B cell (primary cell): Measurements from ENCODE around the gene CDA. TPM values are rescaled to one million over a fixed set of nuclear protein-coding genes. Genes with fewer than 3 reads are reported as not detected.
A peak's percentile ranks its signal among the peaks of the same experiment; 100 is the strongest.

Source experiments
- ATAC-seq: fragments of 200-7000 bp; cut with Tn5 transposase; one replicate; pipeline ENCODE4 v1.10.0; 2021; ENCODE audit warnings: low read depth, mild to moderate bottlenecking, moderate number of reproducible peaks, moderate library complexity
- CTCF ChIA-PET: fragments of 350-600 bp; sonication (Branson Sonifier 250); formaldehyde crosslinking; loops from one replicate; lab custom pipeline; 2021; ENCODE audit warnings: antibody characterized with exemption, inconsistent platforms; lab: Charles Lee
- POLR2A ChIA-PET: fragments of 350-600 bp; sonication (Branson Sonifier 250); formaldehyde crosslinking; loops from one replicate; lab custom pipeline; 2021; ENCODE audit warnings: antibody characterized with exemption; lab: Charles Lee
- DNase-seq: peaks from one replicate; pipeline ENCODE4 v3.0.0; 2013
- H2AFZ ChIP-seq: 2 replicates; pipeline ENCODE4 v1.6.1; 2012; ENCODE audit warnings: mild to moderate bottlenecking, low read depth, low read length; ENCODE audit not compliant: insufficient read depth, poor library complexity, severe bottlenecking
- H3K27ac ChIP-seq, 2 donors: 1 replicate in 1 of 2; 2 replicates in 1 of 2; pipeline ENCODE4 v1.5.1; 2012 to 2013; ENCODE audit warnings: low read length in 2 of 2, mild to moderate bottlenecking in 2 of 2, moderate library complexity in 1 of 2
- H3K27me3 ChIP-seq, 4 experiments: fragments of 200-600 bp in 1 of 4; sonication (generic) in 1 of 4; replicated peaks in 1 of 4; 1 replicate in 2 of 4; 2 replicates in 2 of 4; pipeline versions ENCODE4 v1.6.1 to v1.7.0; 2013 to 2016; ENCODE audit warnings: low read length in 3 of 4, mild to moderate bottlenecking in 2 of 4, mixed read lengths in 1 of 4, moderate library complexity in 1 of 4; ENCODE audit not compliant: insufficient read depth in 4 of 4, control insufficient read depth in 3 of 4; ENCODE audit errors: control extremely low read depth in 1 of 4
- H3K36me3 ChIP-seq, 2 experiments: replicated peaks in 1 of 2; 1 replicate in 1 of 2; 2 replicates in 1 of 2; pipeline versions ENCODE4 v1.6.1 to v1.7.1; 2013; ENCODE audit warnings: low read length in 1 of 2; ENCODE audit not compliant: insufficient read depth in 2 of 2, control insufficient read depth in 1 of 2; ENCODE audit errors: control extremely low read depth in 1 of 2, extremely low read depth in 1 of 2
- H3K4me1 ChIP-seq, 2 donors: fragments of 200-600 bp in 1 of 2; sonication (generic) in 1 of 2; 1 replicate in 1 of 2; 2 replicates in 1 of 2; pipeline versions ENCODE4 v1.5.1 to v1.6.1; 2013 to 2017; ENCODE audit warnings: low read length in 2 of 2; ENCODE audit not compliant: control insufficient read depth in 2 of 2, insufficient read depth in 2 of 2
- H3K4me2 ChIP-seq: replicated peaks from 2 replicates; pipeline ENCODE3; 2012; ENCODE audit warnings: mild to moderate bottlenecking, low read depth, low read length; ENCODE audit not compliant: poor library complexity, severe bottlenecking
- H3K4me3 ChIP-seq, 5 experiments: fragments of 200-600 bp in 1 of 5; sonication (generic) in 1 of 5; 1 replicate in 3 of 5; 2 replicates in 2 of 5; pipeline versions ENCODE4 v1.5.1 to v1.7.0; 2011 to 2016; ENCODE audit warnings: low read length in 4 of 5, mild to moderate bottlenecking in 4 of 5, low read depth in 2 of 5, control low read depth in 1 of 5, moderate library complexity in 1 of 5; ENCODE audit not compliant: insufficient read depth in 1 of 5; ENCODE audit errors: control extremely low read depth in 1 of 5, extremely low read depth in 1 of 5
- H3K79me2 ChIP-seq: fragments of 200-600 bp; sonication (generic); one replicate; pipeline ENCODE4 v1.6.0; 2016; ENCODE audit warnings: low read length; ENCODE audit not compliant: control insufficient read depth, insufficient read depth
- H3K9ac ChIP-seq: fragments of 200-600 bp; sonication (generic); 2 replicates; pipeline ENCODE4 v1.6.1; 2017; ENCODE audit warnings: mild to moderate bottlenecking, low read length, moderate library complexity
- H3K9me3 ChIP-seq, 3 donors: one replicate each; pipeline versions ENCODE4 v1.6.1 to v1.7.1; 2013; ENCODE audit warnings: low read length in 2 of 3; ENCODE audit not compliant: control insufficient read depth in 2 of 3, insufficient read depth in 1 of 3; ENCODE audit errors: control extremely low read depth in 1 of 3
- H4K20me1 ChIP-seq: 2 replicates; pipeline ENCODE4 v1.6.0; 2012; ENCODE audit warnings: mild to moderate bottlenecking, low read length; ENCODE audit not compliant: insufficient read depth, control insufficient read depth, poor library complexity, severe bottlenecking
- H3K27ac Mint-ChIP-seq: one replicate; pipeline ENCODE4 v1.8.0; 2021; ENCODE audit warnings: mixed read lengths
- H3K27me3 Mint-ChIP-seq: one replicate; pipeline ENCODE4 v1.8.0; 2021; ENCODE audit warnings: mixed read lengths
- H3K4me1 Mint-ChIP-seq: one replicate; pipeline ENCODE4 v1.8.0; 2021; ENCODE audit warnings: mixed read lengths
- H3K4me3 Mint-ChIP-seq: one replicate; pipeline ENCODE4 v1.8.0; 2021; ENCODE audit warnings: mixed read lengths
- H3K9me3 Mint-ChIP-seq: one replicate; pipeline ENCODE4 v1.8.0; 2022; ENCODE audit warnings: mixed read lengths; ENCODE audit not compliant: insufficient read depth
- CTCF ChIP-seq: fragments of 200-600 bp; IDR thresholded peaks from one replicate; pipeline ENCODE4 v1.8.0; 2022; ENCODE audit warnings: antibody characterized with exemption, mild to moderate bottlenecking
- EZH2 ChIP-seq: IDR thresholded peaks from 2 replicates; pipeline ENCODE4 v1.6.1; 2012; ENCODE audit warnings: borderline replicate concordance, low read depth, mild to moderate bottlenecking, moderate library complexity, low read length; ENCODE audit not compliant: insufficient read depth, poor library complexity, severe bottlenecking
- WGBS: methylation state at CpG from one replicate; pipeline ENCODE4 v1.1.5; 2013; ENCODE audit warnings: missing lambda C conversion rate; ENCODE audit not compliant: insufficient coverage; 5-methylcytosine and 5-hydroxymethylcytosine counted together
- intact Hi-C: fragments of 100-400 bp; cut with micrococcal nuclease; formaldehyde crosslinking; loops from one replicate; pipeline ENCODE4 v1.10.0; 2022
- polyA plus RNA-seq: library from polyadenylated mRNA; depleted of rRNA; stranded (reverse); fragments of >200 nt; gene quantifications from 2 replicates; pipeline ENCODE4 v1.2.3, GENCODE V29; 2012
- total RNA-seq, 2 donors: library from RNA; stranded (reverse); fragments of 120-200 nt in 1 of 2; gene quantifications; 1 replicate in 1 of 2; 2 replicates in 1 of 2; pipeline versions ENCODE4 v1.2.3 to v1.2.4, GENCODE V29; 2013 to 2022

The CDA gene
- total and polyA plus RNA-seq, 2 donors (not counting 1 experiment from before 2014, with no cell fraction given), result 0.64 TPM; not detected in 1

DNA sequence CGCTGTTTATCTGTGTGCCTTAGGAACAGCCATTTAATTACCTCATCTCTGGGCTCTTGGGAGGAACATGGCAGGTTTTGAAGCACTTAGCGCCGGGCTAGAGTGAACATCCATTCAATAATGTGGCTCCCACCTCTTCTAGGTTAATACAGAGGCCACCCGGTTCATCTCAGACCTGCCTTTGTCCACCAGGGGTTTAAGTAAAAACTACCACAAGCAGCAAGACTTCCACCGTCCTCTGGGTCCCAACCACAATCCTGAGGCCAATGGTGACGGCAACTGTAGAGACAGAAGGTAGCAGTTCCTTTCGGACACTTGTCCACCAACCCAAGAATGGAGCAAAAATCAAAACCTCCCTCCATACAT, 73.2 kb downstream of the CDA start:
- ChIA-PET POLR2A (no interaction called here), CTCF (interaction anchor here (1.5 to 2.1 kb wide), 2 partner anchors 12 to 28 kb away, joined by 3 to 21 read pairs; partner anchors contain the start of gene PINK1)
- Histone ChIP-seq H3K27ac (peak overlapping the region; percentile 56 to 76), H3K9me3 (no peaks in the 10 kb centered on the region), H3K36me3 (peaks cover 0 to 21% of the 10 kb centered on the region in 2 experiments), H3K4me1 (peaks cover 19 to 23% of the 10 kb centered on the region in 2 donors), H4K20me1 (peaks cover 13% of the 10 kb centered on the region), H3K4me3 (peak overlapping the region; percentile 50 to 97 (median 85)), H3K79me2 (peaks cover 59% of the 10 kb centered on the region), H3K4me2 (peak overlapping the region; percentile 91), H3K27me3 (peaks cover 0 to 2% (median 0%) of the 10 kb centered on the region in 4 experiments), H3K9ac (peak overlapping the region; percentile 77), H2AFZ (peak overlapping the region; percentile 96)
- DNase-seq (no peak), ATAC-seq (no peak)
- H3K27ac Mint-ChIP-seq, result peak overlapping the region; percentile 98
- WGBS, result 84% methylated on average over 7 of the region's 7 CpGs
- TF ChIP-seq CTCF, result no peak
- TF ChIP-seq EZH2, result no peak
- H3K9me3 Mint-ChIP-seq, result peaks cover 3% of the 10 kb centered on the region
- intact Hi-C loops, result no loop called here
- peak overlapping the region; percentile 95 for H3K4me3 Mint-ChIP-seq
- H3K27me3 Mint-ChIP-seq, result no peaks in the 10 kb centered on the region
- H3K4me1 Mint-ChIP-seq, result peaks cover 39% of the 10 kb centered on the region

DNA sequence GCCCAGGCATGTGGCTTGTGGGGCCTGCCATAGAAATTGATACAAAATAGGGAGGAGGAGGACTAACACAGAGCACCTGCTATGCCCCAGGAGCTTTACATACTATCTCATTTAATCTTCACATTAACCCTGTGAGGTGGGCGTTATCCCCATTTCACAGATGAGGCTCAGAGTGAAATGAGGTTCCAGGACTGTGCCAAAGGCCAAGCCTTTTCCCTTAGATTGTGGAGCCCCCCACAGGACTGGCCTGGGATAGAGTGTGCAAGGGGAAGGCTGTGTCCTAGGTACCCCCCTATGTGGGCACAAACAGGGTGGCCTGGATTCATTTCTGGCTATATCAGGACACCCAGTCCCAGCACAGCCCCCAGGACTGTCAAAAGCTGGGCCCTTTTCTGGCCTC, 74.5 kb downstream of the CDA start:
- peaks cover 48% of the 10 kb centered on the region for H3K79me2 ChIP-seq
- H2AFZ ChIP-seq, result no peak overlapping the region
- peaks cover 3% of the 10 kb centered on the region for H3K9me3 Mint-ChIP-seq
- H3K27ac ChIP-seq, result no peak overlapping the region
- no peak overlapping the region for H3K4me3 ChIP-seq
- ChIA-PET CTCF (no interaction called here), POLR2A (no interaction called here)
- peaks cover 0 to 9% of the 10 kb centered on the region in 2 experiments for H3K36me3 ChIP-seq
- no peak for TF ChIP-seq CTCF
- TF ChIP-seq EZH2, result no peak
- no peak overlapping the region for H3K4me3 Mint-ChIP-seq
- peaks cover 0 to 2% (median 0%) of the 10 kb centered on the region in 4 experiments for H3K27me3 ChIP-seq
- no peak overlapping the region for H3K9ac ChIP-seq
- H3K4me1 ChIP-seq, result peaks cover 19 to 23% of the 10 kb centered on the region in 2 donors
- H3K4me1 Mint-ChIP-seq, result peaks cover 36% of the 10 kb centered on the region
- H3K4me2 ChIP-seq, result no peak overlapping the region
- peaks cover 4% of the 10 kb centered on the region for H4K20me1 ChIP-seq
- intact Hi-C loops, result no loop called here
- no peaks in the 10 kb centered on the region for H3K9me3 ChIP-seq
- WGBS, result no CpG with 5 or more reads among the region's 1 CpG
- H3K27me3 Mint-ChIP-seq, result no peaks in the 10 kb centered on the region
- ATAC-seq, result no peak
- no peak for DNase-seq
- no peak overlapping the region for H3K27ac Mint-ChIP-seq
